IMR-90 (cell line): Measurements from ENCODE around the gene EFCAB8. TPM values are rescaled to one million over a fixed set of nuclear protein-coding genes. Genes with fewer than 3 reads are reported as not detected.

Source experiments
- ATAC-seq: fragments of 200-7000 bp; cut with Tn5 transposase; 2 replicates; pipeline ENCODE4 v1.9.1; 2020; ENCODE audit warnings: low read depth, mild to moderate bottlenecking, moderate library complexity
- BruUV-seq: library from RNA; stranded (reverse); fragments of 400-500 nt; replicated peaks from 2 replicates; lab custom pipeline; 2021; lab: Mats Ljungman, UMichigan
- CTCF ChIA-PET: fragments of 300-600 bp; formaldehyde crosslinking; extraction: SDS; loops from one replicate; lab custom pipeline; 2021; ENCODE audit warnings: antibody characterized with exemption; lab: Yijun Ruan, JAX
- POLR2A ChIA-PET: fragments of 300-600 bp; sonication (Branson Sonifier 250); formaldehyde crosslinking; loops from one replicate; lab custom pipeline; 2022; ENCODE audit warnings: antibody characterized with exemption; ENCODE audit not compliant: unreplicated experiment; lab: Charles Lee
- DNase-seq: peaks from one replicate; pipeline ENCODE4 v3.0.0; 2013
- H2AFZ ChIP-seq: replicated peaks from 2 replicates; pipeline ENCODE3; 2013; ENCODE audit warnings: low read length, mild to moderate bottlenecking; ENCODE audit not compliant: poor library complexity
- H2AK5ac ChIP-seq: 2 replicates; pipeline ENCODE4 v1.6.1; 2013; ENCODE audit warnings: low read depth, low read length, inconsistent platforms
- H2AK9ac ChIP-seq: replicated peaks from 2 replicates; pipeline ENCODE3; 2013; ENCODE audit warnings: mild to moderate bottlenecking, low read depth, low read length, moderate library complexity; ENCODE audit not compliant: poor library complexity
- H2BK120ac ChIP-seq: 2 replicates; pipeline ENCODE4 v1.6.1; 2013; ENCODE audit warnings: low read depth, low read length, inconsistent platforms
- H2BK15ac ChIP-seq: 3 replicates; pipeline ENCODE4 v1.6.1; 2013; ENCODE audit warnings: low read depth, low read length, inconsistent platforms
- H2BK20ac ChIP-seq: 2 replicates; pipeline ENCODE4 v1.6.1; 2013; ENCODE audit warnings: low read depth, mild to moderate bottlenecking, inconsistent platforms, low read length, moderate library complexity
- H2BK5ac ChIP-seq: 2 replicates; pipeline ENCODE4 v1.6.1; 2013; ENCODE audit warnings: mild to moderate bottlenecking, low read depth, low read length, inconsistent platforms; ENCODE audit not compliant: poor library complexity, severe bottlenecking
- H3K14ac ChIP-seq: replicated peaks from 2 replicates; pipeline ENCODE4 v1.6.1; 2013; ENCODE audit warnings: low read depth, low read length, inconsistent platforms
- H3K18ac ChIP-seq: 2 replicates; pipeline ENCODE4 v1.6.1; 2013; ENCODE audit warnings: low read depth, low read length, control low read depth
- H3K23ac ChIP-seq: 2 replicates; pipeline ENCODE4 v1.6.1; 2013; ENCODE audit warnings: low read depth, low read length, inconsistent platforms
- H3K27ac ChIP-seq: 2 replicates; pipeline ENCODE4 v1.5.1; 2013; ENCODE audit warnings: mild to moderate bottlenecking, control low read depth, low read length; ENCODE audit not compliant: insufficient read depth
- H3K27me3 ChIP-seq: 2 replicates; pipeline ENCODE4 v1.6.1; 2013; ENCODE audit warnings: low read length; ENCODE audit not compliant: control insufficient read depth, insufficient read depth
- H3K36me3 ChIP-seq: 2 replicates; pipeline ENCODE4 v1.6.1; 2013; ENCODE audit warnings: low read length, mixed read lengths; ENCODE audit not compliant: control insufficient read depth, insufficient read depth
- H3K4ac ChIP-seq: 2 replicates; pipeline ENCODE4 v1.6.1; 2013; ENCODE audit warnings: low read depth, low read length, inconsistent platforms
- H3K4me1 ChIP-seq: 2 replicates; pipeline ENCODE4 v1.6.1; 2013; ENCODE audit warnings: low read length, mixed read lengths; ENCODE audit not compliant: control insufficient read depth, insufficient read depth
- H3K4me2 ChIP-seq: 2 replicates; pipeline ENCODE4 v1.6.1; 2013; ENCODE audit warnings: low read depth, mild to moderate bottlenecking, control low read depth, low read length, moderate library complexity
- H3K4me3 ChIP-seq: 2 replicates; pipeline ENCODE4 v1.5.1; 2013; ENCODE audit warnings: low read depth, mild to moderate bottlenecking, control low read depth, low read length, moderate library complexity; ENCODE audit not compliant: insufficient read depth
- H3K56ac ChIP-seq: 2 replicates; pipeline ENCODE4 v1.6.1; 2013; ENCODE audit warnings: low read length, inconsistent platforms; ENCODE audit not compliant: insufficient read depth; ENCODE audit errors: extremely low read depth
- H3K79me1 ChIP-seq, 2 experiments: 2 replicates each; pipeline ENCODE4 v1.6.1; 2013; ENCODE audit warnings: low read length in 2 of 2, inconsistent platforms in 1 of 2, low read depth in 1 of 2
- H3K9ac ChIP-seq: 2 replicates; pipeline ENCODE4 v1.6.1; 2013; ENCODE audit warnings: low read depth, low read length, control low read depth
- H3K9me1 ChIP-seq: 2 replicates; pipeline ENCODE4 v1.6.1; 2013; ENCODE audit warnings: low read length, inconsistent platforms; ENCODE audit not compliant: insufficient read depth
- H3K9me3 ChIP-seq: 2 replicates; pipeline ENCODE4 v1.6.1; 2013; ENCODE audit warnings: low read length; ENCODE audit not compliant: control insufficient read depth, insufficient read depth
- H4K20me1 ChIP-seq: 2 replicates; pipeline ENCODE4 v1.6.1; 2013; ENCODE audit warnings: low read length, inconsistent platforms; ENCODE audit not compliant: insufficient read depth
- H4K5ac ChIP-seq: 2 replicates; pipeline ENCODE4 v1.6.1; 2013; ENCODE audit warnings: mild to moderate bottlenecking, low read depth, low read length, control low read depth
- H4K8ac ChIP-seq, 2 experiments: 2 replicates each; pipeline ENCODE4 v1.6.1; 2013; ENCODE audit warnings: low read depth in 2 of 2, low read length in 2 of 2, control low read depth in 1 of 2, inconsistent platforms in 1 of 2
- H4K91ac ChIP-seq: 2 replicates; pipeline ENCODE4 v1.6.1; 2013; ENCODE audit warnings: low read depth, low read length, inconsistent platforms; ENCODE audit not compliant: insufficient read depth
- CHD1 ChIP-seq: IDR thresholded peaks from 2 replicates; pipeline ENCODE4 v1.6.1; 2012; ENCODE audit warnings: low read depth, low read length, improper control_type of control experiment
- FOS ChIP-seq: fragments of 150-350 bp; IDR thresholded peaks from 2 replicates; pipeline ENCODE4 v1.6.1; 2016; ENCODE audit warnings: low read depth, low read length
- POLR2A ChIP-seq: IDR thresholded peaks from 2 replicates; pipeline ENCODE4 v1.6.1; 2012; ENCODE audit warnings: mild to moderate bottlenecking, low read depth, low read length
- RAD21 ChIP-seq: IDR thresholded peaks from 2 replicates; pipeline ENCODE4 v1.6.1; 2012; ENCODE audit warnings: low read length, improper control_type of control experiment
- RCOR1 ChIP-seq: IDR thresholded peaks from 2 replicates; pipeline ENCODE4 v1.6.1; 2012; ENCODE audit warnings: mild to moderate bottlenecking, low read length, improper control_type of control experiment; ENCODE audit not compliant: insufficient replicate concordance
- RFX5 ChIP-seq: IDR thresholded peaks from 2 replicates; pipeline ENCODE4 v1.8.0; 2012; ENCODE audit warnings: low read depth, mild to moderate bottlenecking, low read length, moderate library complexity
- SMC3 ChIP-seq: fragments of 150-350 bp; IDR thresholded peaks from 2 replicates; pipeline ENCODE4 v1.6.1; 2016; ENCODE audit warnings: low read depth, mild to moderate bottlenecking, antibody characterized with exemption, low read length, moderate library complexity
- WGBS, 2 experiments: methylation state at CpG; one replicate each; pipeline versions ENCODE4 v1.1.5 to v1.1.7; 2013; ENCODE audit warnings: missing lambda C conversion rate in 2 of 2; ENCODE audit not compliant: insufficient read length in 1 of 2; ENCODE audit errors: extremely low coverage in 2 of 2; 5-methylcytosine and 5-hydroxymethylcytosine counted together
- dilution Hi-C: fragments of 300-500 bp; cut with HindIII; formaldehyde crosslinking; loops from one replicate; pipeline ENCODE4 v1.14.3; 2018; ENCODE audit warnings: low sequenced_read_pairs; ENCODE audit not compliant: unreplicated experiment
- in situ Hi-C: fragments of 300-500 bp; cut with MboI; formaldehyde crosslinking; loops from 3 replicates; pipeline ENCODE4 v1.14.3; 2019; ENCODE audit warnings: low sequenced_read_pairs, inconsistent platforms, mixed read lengths
- intact Hi-C: fragments of 100-400 bp; cut with micrococcal nuclease; formaldehyde crosslinking; loops from 2 replicates; pipeline ENCODE4 v1.10.0; 2022
- polyA plus RNA-seq, 3 experiments: library from polyadenylated mRNA; depleted of rRNA; stranded (reverse); fragments of >200 nt; gene quantifications; 2 replicates each; pipeline ENCODE4 v1.2.3, GENCODE V29; 2012; ENCODE audit warnings: low replicate concordance in 1 of 3
- total RNA-seq: library from RNA; depleted of rRNA; stranded (reverse); fragments of >200 nt; gene quantifications from 2 replicates; pipeline ENCODE4 v1.2.3, GENCODE V29; 2012
- TF ChIP-seq, protein P1 (sequence below): fragments of 150-350 bp; IDR thresholded peaks from 2 replicates; pipeline ENCODE4 v1.6.1; 2017; ENCODE audit warnings: mild to moderate bottlenecking, antibody characterized with exemption, low read length, low read depth
- TF ChIP-seq, protein P2 (sequence below): fragments of 150-350 bp; IDR thresholded peaks from 2 replicates; pipeline ENCODE4 v1.6.1; 2016; ENCODE audit warnings: low read depth, mild to moderate bottlenecking, low read length, moderate library complexity, borderline replicate concordance

Gene EFCAB8
- total and polyA plus RNA-seq, 2 of the 4 experiments (the other 2 are of a cell fraction): not detected

DNA sequence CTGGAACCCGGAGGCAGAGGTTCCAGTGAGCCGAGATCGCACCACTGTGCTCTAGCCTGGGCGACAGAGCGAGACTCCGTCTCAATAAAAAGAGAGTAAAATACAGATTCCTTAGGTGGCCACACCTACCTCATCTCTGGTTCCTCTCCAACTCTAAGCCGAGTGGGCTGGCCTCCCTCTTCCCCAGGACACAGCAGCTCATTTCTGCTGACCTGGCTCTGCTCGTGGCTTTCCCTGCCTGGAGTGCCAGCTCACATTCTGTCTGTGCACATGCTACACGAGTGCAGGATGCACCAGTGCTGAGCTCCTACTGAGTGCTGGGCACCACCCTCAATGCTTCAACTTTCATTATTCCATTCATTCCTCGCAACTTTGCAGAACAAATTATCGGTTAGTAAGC is 28.8 kb downstream of the EFCAB8 start:
- no TSS peak for BruUV-seq
- no peak for ATAC-seq
- no peak for DNase-seq
- Histone ChIP-seq H3K9me1 (peaks cover 2% of the 10 kb centered on the region; the same call in 1 of the 2 replicates), H3K9me3 (no peaks in the 10 kb centered on the region), H3K4me1 (no peaks in the 10 kb centered on the region), H4K20me1 (no peaks in the 10 kb centered on the region), H3K14ac (no peak overlapping the region; the same call in 1 of the 2 replicates), H3K18ac (no peak overlapping the region), H2AK5ac (no peak overlapping the region), H3K36me3 (no peaks in the 10 kb centered on the region), H2BK20ac (no peak overlapping the region), H2BK120ac (no peak overlapping the region), H4K91ac (no peak overlapping the region), H3K27me3 (peaks cover 2% of the 10 kb centered on the region; the same call in 1 of the 2 replicates), H3K56ac (no peak overlapping the region), H2BK5ac (no peak overlapping the region), H2BK15ac (no peak overlapping the region), H3K4me3 (no peak overlapping the region), H4K8ac (no peak overlapping the region), H3K4ac (no peak overlapping the region), H3K4me2 (no peak overlapping the region), H3K79me1 (no peaks in the 10 kb centered on the region), H3K27ac (no peak overlapping the region), H3K23ac (no peak overlapping the region), H4K5ac (no peak overlapping the region), H3K9ac (no peak overlapping the region), H2AK9ac (no peak overlapping the region), H2AFZ (no peak overlapping the region)
- in situ Hi-C loops (no loop called here), intact Hi-C loops (no loop called here), dilution Hi-C loops (no loop called here)
- WGBS, 2 experiments: 83% methylated on average over 4 of the region's 11 CpGs; no CpG with 5 or more reads in 1 of the 2 experiments
- ChIA-PET POLR2A (no interaction called here), CTCF (interaction anchor here (0.5 kb wide), 1 partner anchor 1083 kb away, joined by 4 read pairs; no protein-coding TSS in a partner anchor)
- TF ChIP-seq RAD21: no peak
- no peak for TF ChIP-seq SMC3
- no peak for TF ChIP-seq CHD1
- no peak for TF ChIP-seq FOS
- TF ChIP-seq, protein P1, sequence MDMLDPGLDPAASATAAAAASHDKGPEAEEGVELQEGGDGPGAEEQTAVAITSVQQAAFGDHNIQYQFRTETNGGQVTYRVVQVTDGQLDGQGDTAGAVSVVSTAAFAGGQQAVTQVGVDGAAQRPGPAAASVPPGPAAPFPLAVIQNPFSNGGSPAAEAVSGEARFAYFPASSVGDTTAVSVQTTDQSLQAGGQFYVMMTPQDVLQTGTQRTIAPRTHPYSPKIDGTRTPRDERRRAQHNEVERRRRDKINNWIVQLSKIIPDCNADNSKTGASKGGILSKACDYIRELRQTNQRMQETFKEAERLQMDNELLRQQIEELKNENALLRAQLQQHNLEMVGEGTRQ: no peak
- no peak for TF ChIP-seq RCOR1
- TF ChIP-seq, protein P2, sequence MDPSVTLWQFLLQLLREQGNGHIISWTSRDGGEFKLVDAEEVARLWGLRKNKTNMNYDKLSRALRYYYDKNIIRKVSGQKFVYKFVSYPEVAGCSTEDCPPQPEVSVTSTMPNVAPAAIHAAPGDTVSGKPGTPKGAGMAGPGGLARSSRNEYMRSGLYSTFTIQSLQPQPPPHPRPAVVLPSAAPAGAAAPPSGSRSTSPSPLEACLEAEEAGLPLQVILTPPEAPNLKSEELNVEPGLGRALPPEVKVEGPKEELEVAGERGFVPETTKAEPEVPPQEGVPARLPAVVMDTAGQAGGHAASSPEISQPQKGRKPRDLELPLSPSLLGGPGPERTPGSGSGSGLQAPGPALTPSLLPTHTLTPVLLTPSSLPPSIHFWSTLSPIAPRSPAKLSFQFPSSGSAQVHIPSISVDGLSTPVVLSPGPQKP: no peak
- no peak for TF ChIP-seq RFX5
- no peak for TF ChIP-seq POLR2A
